HAP-1 (cell line): Measurements from ENCODE around the gene TNPO3.

Experiments used
- DNase-seq, 2 experiments: peaks; one replicate each; pipeline ENCODE4 v3.0.0-alpha.2; 2016 to 2020; ENCODE audit warnings: low spot score in 2 of 2
- H3K27me3 ChIP-seq: fragments of 250-450 bp; sonication (Bioruptor Pico); 2 replicates; pipeline ENCODE4 v1.5.1; 2020; ENCODE audit warnings: low read depth, mild to moderate bottlenecking, moderate library complexity
- H3K36me3 ChIP-seq: fragments of 250-450 bp; sonication (Bioruptor Pico); replicated peaks from 2 replicates; pipeline ENCODE4 v1.5.1; 2020; ENCODE audit warnings: mild to moderate bottlenecking
- H3K4me1 ChIP-seq: fragments of 250-450 bp; sonication (Bioruptor Pico); 2 replicates; pipeline ENCODE4 v1.5.1; 2020; ENCODE audit warnings: mild to moderate bottlenecking
- H3K4me3 ChIP-seq: fragments of 250-450 bp; sonication (Bioruptor Pico); 2 replicates; pipeline ENCODE4 v1.5.1; 2020; ENCODE audit warnings: mild to moderate bottlenecking, moderate library complexity
- H3K9me3 ChIP-seq: fragments of 250-450 bp; sonication (Bioruptor Pico); 2 replicates; pipeline ENCODE4 v1.5.1; 2020; ENCODE audit warnings: mild to moderate bottlenecking, moderate library complexity
- in situ Hi-C: fragments of 300-500 bp; cut with MboI; formaldehyde crosslinking; loops from 3 replicates; pipeline ENCODE4 v1.14.3; 2020; ENCODE audit warnings: low sequenced_read_pairs, inconsistent platforms, mixed read lengths

Gene TNPO3

DNA sequence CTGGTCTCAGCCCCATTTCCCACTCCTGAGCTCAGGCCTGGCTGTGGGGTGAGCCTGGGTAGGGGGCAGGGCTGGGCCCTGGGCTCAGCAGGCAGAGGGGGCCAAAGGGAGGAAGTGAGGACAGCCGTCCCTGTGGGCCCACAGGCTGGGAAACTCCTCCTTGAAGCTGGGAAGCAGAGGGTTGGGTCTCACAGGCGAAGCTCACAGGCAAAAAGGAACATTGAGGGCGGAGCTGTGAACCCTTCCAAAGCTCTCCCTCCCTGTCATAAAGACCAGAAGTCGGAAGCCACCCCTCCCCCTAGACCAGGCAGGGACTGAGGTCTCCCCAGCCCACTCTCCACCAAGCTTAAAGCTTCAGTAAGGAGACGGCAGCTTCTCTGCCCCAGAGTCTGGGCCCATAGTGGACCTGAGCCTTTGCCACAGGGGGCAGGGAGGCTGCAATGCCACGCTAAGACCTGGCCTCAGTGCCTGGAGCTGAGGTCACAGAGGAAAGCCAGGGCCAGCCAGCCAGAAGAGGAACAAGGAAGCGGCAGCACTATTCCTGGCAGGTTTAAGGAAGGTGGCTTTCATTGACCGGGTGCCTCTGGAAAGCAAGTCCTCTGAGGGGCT, 143.4 kb downstream of the TNPO3 start:
- Histone ChIP-seq H3K4me1 (no peaks in the 10 kb centered on the region), H3K4me3 (no peak overlapping the region), H3K27me3 (no peaks in the 10 kb centered on the region), H3K36me3 (no peaks in the 10 kb centered on the region), H3K9me3 (no peaks in the 10 kb centered on the region)
- peak in 1 of 2 experiments; percentile 56 for DNase-seq
- in situ Hi-C loops: loop anchor here (25.0 kb wide), 1 partner anchor 176 kb away; no protein-coding TSS in a partner anchor

DNA sequence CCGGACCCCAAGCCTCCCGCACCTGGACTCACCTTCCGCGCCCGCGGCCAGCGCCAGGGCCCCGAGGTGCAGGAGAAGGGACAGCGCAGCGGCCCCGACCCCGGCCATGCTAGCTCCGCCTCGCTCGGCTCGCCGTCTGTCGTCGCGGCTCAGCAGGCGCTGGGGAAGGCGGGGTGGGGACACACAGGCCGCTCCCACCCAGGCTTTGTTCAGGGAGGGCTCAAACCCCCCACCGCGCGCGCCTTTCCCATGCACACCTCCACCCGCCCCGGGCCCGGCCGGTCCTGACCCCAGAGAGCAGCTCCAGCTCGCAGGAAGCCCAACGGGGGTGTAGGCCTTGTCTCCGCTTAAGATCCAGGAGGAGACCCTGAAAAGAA, 144.4 kb downstream of the TNPO3 start, which contains the start of gene KCP:
TSS of gene KCP (minus strand) at position 141 of the 377 bp plus-strand sequence. CDS start at position 108, 33 bp downstream.
- no peaks in the 10 kb centered on the region for H3K4me1 ChIP-seq
- DNase-seq: no peak
- in situ Hi-C loops: loop anchor here (25.0 kb wide), 1 partner anchor 177 kb away; no protein-coding TSS in a partner anchor
- no peak within 1 kb of the TSS for H3K4me3 ChIP-seq
- H3K27me3 ChIP-seq: no peaks in the 10 kb centered on the region
- no peaks in the 10 kb centered on the region for H3K9me3 ChIP-seq
- no peaks in the 10 kb centered on the region for H3K36me3 ChIP-seq

DNA sequence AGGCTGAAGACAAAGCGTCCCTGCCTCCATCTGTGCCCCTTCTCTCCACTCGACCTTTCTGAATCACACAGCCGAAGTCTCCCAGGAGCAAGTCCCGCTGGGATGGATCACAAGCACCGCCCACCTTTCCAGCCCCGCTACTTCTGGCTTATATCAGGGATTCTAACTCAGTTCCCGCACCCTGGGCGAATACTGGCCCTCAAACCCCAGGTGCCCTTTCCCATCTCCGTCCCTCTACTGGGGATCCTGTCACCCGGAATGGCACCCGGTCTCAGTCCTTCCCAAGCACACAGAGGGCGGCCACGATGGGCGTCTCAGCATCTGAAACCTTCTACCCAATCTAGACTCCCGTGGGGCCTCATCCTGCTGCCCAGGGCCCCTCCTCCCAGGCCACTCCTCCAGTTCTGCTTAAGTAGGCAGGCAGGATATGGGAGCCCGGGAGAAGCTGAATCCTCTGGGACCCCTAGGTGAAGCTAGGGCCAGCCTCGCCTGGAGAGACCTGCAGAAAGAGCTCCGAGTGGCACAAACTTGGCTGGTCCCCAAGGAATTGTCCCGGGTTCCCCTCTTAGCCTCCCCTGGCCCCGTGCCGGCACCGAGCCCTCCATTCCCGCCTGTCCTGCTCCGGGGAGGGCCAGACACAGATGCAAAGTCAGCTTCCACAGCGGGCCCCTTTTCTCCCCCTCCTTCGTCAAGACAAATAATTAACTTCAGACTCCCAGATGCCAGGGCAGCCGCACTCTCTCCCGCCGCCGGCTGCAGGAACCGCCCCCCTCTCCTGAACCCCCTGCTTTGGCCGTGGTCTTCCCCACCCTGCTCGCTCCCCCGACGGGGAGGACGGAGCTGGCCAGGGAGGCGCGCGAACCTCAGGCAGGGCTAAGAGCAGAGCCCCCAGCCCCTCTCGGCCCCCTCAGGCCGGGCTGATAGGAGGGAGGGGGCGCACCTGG, 145.0 kb downstream of the TNPO3 start:
- Histone ChIP-seq H3K9me3 (no peaks in the 10 kb centered on the region), H3K4me1 (no peaks in the 10 kb centered on the region), H3K4me3 (no peak overlapping the region), H3K36me3 (no peaks in the 10 kb centered on the region), H3K27me3 (no peaks in the 10 kb centered on the region)
- in situ Hi-C loops: loop anchor here (25.0 kb wide), 1 partner anchor 177 kb away; no protein-coding TSS in a partner anchor
- no peak for DNase-seq

DNA sequence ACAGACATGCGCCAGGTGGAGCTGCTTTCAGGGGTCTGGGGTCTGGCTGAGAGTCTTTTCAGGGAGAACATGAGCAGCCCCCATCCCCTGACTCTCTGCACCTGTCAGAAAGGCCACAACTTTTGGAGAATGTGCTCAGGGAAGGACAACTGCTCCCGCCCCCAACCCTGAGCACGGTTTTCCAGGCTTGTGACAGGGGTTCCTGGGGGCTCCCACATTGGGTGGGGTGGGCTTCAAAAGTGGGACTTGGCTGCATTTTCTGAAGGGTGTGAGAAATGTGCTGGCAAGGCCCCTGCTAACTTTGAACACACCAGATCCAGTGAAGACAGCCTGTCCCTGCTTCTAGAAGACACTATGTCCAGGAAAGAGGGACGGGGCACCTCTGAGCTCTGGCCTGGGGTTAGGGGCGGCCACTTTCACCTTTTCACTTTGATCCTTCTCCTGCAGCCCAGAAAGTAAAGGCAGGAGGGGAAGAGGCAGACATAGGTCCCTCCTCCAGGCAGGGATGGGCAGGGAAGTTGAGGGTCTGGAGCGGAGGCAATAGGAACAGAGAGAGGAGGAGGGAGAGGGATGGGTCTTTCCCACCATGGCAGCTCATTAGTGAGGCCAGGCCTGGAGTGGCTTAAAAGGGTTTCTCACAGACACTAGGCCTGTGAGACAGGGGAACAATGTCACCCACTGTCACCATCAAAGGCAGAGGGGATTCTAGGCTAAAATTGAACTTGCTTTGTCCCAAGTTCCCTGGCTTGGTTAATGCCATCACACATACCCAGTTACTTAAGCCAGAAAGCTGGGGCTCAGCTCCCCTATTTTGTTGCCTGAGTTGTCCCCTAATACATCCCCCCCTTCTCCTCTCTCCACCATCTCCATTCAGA, 145.9 kb downstream of the TNPO3 start:
- no peak for DNase-seq
- Histone ChIP-seq H3K4me1 (no peaks in the 10 kb centered on the region), H3K27me3 (no peaks in the 10 kb centered on the region), H3K36me3 (no peaks in the 10 kb centered on the region), H3K9me3 (no peaks in the 10 kb centered on the region), H3K4me3 (no peak overlapping the region)
- in situ Hi-C loops: loop anchor here (25.0 kb wide), 1 partner anchor 178 kb away; no protein-coding TSS in a partner anchor

DNA sequence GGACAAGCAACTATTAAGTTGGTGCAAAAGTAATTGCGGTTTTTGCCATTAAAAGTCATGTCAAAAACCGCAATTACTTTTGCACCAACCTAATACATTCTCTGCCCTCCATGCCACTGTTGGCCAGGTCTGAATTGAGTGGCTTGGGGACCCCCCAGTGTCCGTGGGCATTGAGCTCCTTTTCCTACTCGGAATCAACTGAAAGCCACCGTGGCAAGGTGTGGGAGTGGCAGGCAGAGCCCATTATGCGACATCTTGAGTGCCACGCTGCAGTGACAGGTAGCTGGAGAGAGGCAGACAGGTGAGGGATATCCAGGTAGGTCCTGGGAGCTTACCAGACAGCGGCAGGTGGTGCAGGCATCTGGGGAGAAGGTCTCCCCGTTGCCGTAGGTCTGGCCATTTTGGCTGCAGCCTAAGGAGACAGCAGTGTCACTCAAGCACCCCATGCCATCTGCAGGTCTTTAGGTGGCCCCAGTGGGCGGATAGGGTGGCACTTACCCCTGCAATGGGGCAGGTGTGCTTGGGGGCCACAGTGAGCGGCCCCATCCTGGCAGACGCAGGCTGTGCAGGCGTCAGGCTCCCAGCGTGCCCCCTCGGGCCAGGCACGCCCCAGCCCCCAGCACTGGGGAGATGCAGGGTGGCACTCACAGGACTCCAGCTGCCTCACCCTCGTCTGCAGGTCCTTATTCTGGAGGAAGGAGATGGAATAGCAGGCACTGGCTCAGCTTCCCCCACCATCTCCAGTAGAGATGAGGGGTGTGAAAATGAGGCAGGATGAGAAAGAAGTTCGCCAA, 147.9 kb downstream of the TNPO3 start:
- in situ Hi-C loops: loop anchor here (25.0 kb wide), 1 partner anchor 180 kb away; no protein-coding TSS in a partner anchor
- no peak for DNase-seq
- H3K27me3 ChIP-seq: no peaks in the 10 kb centered on the region

DNA sequence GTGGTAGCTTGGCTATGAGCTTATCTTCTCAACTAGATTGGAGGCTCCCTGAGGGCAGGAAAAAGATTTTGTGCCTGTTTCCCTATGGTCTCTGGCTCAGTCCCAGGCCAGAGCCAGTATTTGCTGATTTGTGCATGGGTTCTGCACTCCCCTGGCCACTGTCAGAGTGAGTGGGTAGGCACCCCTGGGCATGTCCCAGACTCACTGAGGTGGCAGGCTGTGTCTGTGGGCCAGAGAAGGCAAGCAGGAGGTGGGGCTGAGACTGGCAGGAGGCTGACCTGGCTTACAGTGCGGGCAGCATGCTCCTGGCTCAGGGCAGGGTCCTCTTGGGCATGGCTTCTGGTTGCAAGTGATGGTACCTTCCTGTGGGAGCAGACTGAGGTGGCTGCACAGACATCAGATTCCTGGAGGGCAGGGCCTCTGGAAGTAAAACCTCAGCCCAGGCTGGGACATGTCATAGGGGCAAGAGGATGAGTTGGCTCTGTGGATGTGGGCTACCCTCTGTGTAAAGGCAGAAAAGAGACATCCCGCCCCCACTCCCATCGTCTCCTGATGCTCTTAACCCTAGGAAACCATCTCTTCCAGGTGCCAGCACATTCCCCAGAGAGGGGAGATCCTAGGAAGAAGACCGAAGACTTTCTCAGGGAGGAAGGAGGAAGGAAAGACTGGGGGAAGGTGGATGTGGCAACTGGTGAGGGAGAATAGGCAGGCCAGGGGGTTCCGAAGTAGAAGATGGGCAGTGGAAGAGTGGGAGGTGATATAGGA, 148.7 kb downstream of the TNPO3 start:
- Histone ChIP-seq H3K27me3 (no peaks in the 10 kb centered on the region), H3K4me1 (no peaks in the 10 kb centered on the region), H3K4me3 (no peak overlapping the region), H3K9me3 (no peaks in the 10 kb centered on the region), H3K36me3 (no peaks in the 10 kb centered on the region)
- DNase-seq: no peak
- in situ Hi-C loops: loop anchor here (25.0 kb wide), 1 partner anchor 181 kb away; no protein-coding TSS in a partner anchor

More for the DNA sequence above, 147.9 kb downstream of the TNPO3 start:
- Histone ChIP-seq H3K4me1 (no peaks in the 10 kb centered on the region), H3K4me3 (no peak overlapping the region), H3K36me3 (no peaks in the 10 kb centered on the region), H3K9me3 (no peaks in the 10 kb centered on the region)

DNA sequence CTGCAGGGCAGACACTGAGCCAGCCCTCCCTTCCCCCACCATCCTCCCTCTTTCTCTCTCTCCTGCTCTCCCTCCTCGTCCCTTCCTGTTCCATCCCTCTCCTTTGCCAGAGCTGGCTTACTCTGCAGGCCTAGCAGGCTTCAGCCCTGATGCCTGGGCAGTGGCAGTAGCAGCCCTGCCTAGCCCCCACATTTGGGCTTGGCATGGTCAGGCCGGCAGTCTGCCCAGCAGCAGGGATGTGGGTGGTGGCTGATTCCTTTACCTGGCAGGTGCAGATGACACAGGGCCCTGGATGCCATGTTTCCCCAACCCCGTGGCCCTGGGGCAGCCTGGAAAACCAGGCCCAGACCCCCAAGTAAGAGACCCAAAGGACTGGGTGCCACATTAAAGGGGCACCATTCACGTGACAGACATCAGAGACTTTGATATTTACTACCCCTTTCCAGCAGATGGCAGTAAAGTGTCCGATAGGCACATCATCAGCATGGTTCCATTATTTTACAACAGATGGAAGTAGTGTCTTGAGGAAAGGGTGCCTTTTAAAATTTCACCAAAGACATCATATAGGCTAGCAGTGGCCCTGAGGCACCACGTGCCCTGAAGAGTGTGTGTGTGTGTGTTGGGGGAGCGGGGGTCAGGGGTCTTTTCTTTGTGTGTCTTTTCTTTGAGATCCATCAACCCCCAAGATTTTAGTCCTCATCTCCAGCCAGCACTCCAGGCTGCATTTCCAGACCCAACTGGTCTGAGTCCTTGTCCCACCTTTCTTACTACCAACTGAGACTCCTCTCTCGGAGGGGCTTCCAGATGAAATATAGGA, 150.3 kb downstream of the TNPO3 start:
- in situ Hi-C loops: loop anchor here (25.0 kb wide), 1 partner anchor 183 kb away; no protein-coding TSS in a partner anchor
- H3K4me1 ChIP-seq: no peaks in the 10 kb centered on the region
- no peaks in the 10 kb centered on the region for H3K27me3 ChIP-seq
- no peaks in the 10 kb centered on the region for H3K9me3 ChIP-seq
- H3K4me3 ChIP-seq: no peak overlapping the region
- DNase-seq: peak; percentile 42 to 60
- no peaks in the 10 kb centered on the region for H3K36me3 ChIP-seq
